WERI-Rb-1 (cell line): ENCODE results near the gene B3GAT1.

Source experiments
- DNase-seq: peaks from one replicate; pipeline ENCODE4 v3.0.0-alpha.2; 2020
- H3K27ac ChIP-seq: fragments of 250-450 bp; sonication (Bioruptor Pico); 2 replicates; pipeline ENCODE4 v1.5.1; 2020; ENCODE audit warnings: mild to moderate bottlenecking, moderate library complexity
- H3K27me3 ChIP-seq: fragments of 250-450 bp; sonication (Bioruptor Pico); 2 replicates; pipeline ENCODE4 v1.5.1; 2021; ENCODE audit warnings: mild to moderate bottlenecking, low read depth, moderate library complexity; ENCODE audit not compliant: insufficient read depth, severe bottlenecking
- H3K36me3 ChIP-seq: fragments of 250-450 bp; sonication (Bioruptor Pico); 2 replicates; pipeline ENCODE4 v1.5.1; 2020; ENCODE audit warnings: mild to moderate bottlenecking, moderate library complexity
- H3K4me3 ChIP-seq: 2 replicates; pipeline ENCODE4 v1.5.1; 2011; ENCODE audit warnings: low read depth, mild to moderate bottlenecking, control low read depth, low read length
- H3K9me3 ChIP-seq: fragments of 250-450 bp; sonication (Bioruptor Pico); 2 replicates; pipeline ENCODE4 v1.5.1; 2021; ENCODE audit warnings: mild to moderate bottlenecking, moderate library complexity; ENCODE audit not compliant: severe bottlenecking
- CTCF ChIP-seq: IDR thresholded peaks from 2 replicates; pipeline ENCODE4 v1.5.1; 2011; ENCODE audit warnings: low read depth, mild to moderate bottlenecking, control low read depth, inconsistent platforms, low read length

The B3GAT1 gene

GRCh38 chr11:134364261-134364660, 47.8 kb downstream of the B3GAT1 start:
- DNase-seq, result no peak

GRCh38 chr11:134363592-134363991, 48.5 kb downstream of the B3GAT1 start:
- no peak overlapping the region for H3K4me3 ChIP-seq
- TF ChIP-seq CTCF, result no peak
- no peak overlapping the region for H3K27ac ChIP-seq
- no peaks in the 10 kb centered on the region for H3K27me3 ChIP-seq
- H3K36me3 ChIP-seq, result peaks cover 17% of the 10 kb centered on the region
- no peaks in the 10 kb centered on the region for H3K9me3 ChIP-seq
- DNase-seq, result no peak

More at GRCh38 chr11:134364261-134364660, 47.8 kb downstream of the B3GAT1 start:
- no peak for TF ChIP-seq CTCF
- H3K27ac ChIP-seq, result no peak overlapping the region
- no peaks in the 10 kb centered on the region for H3K27me3 ChIP-seq
- H3K9me3 ChIP-seq, result no peaks in the 10 kb centered on the region
- H3K4me3 ChIP-seq, result no peak overlapping the region
- H3K36me3 ChIP-seq, result peaks cover 17% of the 10 kb centered on the region

GRCh38 chr11:134363161-134363560, 48.9 kb downstream of the B3GAT1 start:
- Histone ChIP-seq H3K9me3 (no peaks in the 10 kb centered on the region), H3K27me3 (no peaks in the 10 kb centered on the region), H3K36me3 (peaks cover 16% of the 10 kb centered on the region), H3K27ac (no peak overlapping the region), H3K4me3 (no peak overlapping the region)
- no peak for DNase-seq
- TF ChIP-seq CTCF, result no peak

- H3K27me3 ChIP-seq, result no peaks in the 10 kb centered on the region
- H3K4me3 ChIP-seq, result no peak overlapping the region
- peaks cover 16% of the 10 kb centered on the region for H3K36me3 ChIP-seq
- H3K27ac ChIP-seq, result no peak overlapping the region
- DNase-seq, result no peak
- no peak for TF ChIP-seq CTCF
- H3K9me3 ChIP-seq, result no peaks in the 10 kb centered on the region
Measured at GRCh38 chr11:134362192-134362901, 49.7 kb downstream of the B3GAT1 start.

- Histone ChIP-seq H3K27ac (no peak overlapping the region), H3K27me3 (no peaks in the 10 kb centered on the region), H3K9me3 (no peaks in the 10 kb centered on the region), H3K36me3 (peaks cover 16% of the 10 kb centered on the region), H3K4me3 (no peak overlapping the region)
- no peak for TF ChIP-seq CTCF
- DNase-seq, result no peak
Measured at GRCh38 chr11:134361661-134362060, 50.4 kb downstream of the B3GAT1 start.
